ENCODE data around the gene PIR.
A peak's percentile ranks its signal among the peaks of the same experiment; 100 is the strongest.

Gene PIR
- 0 to 0.08 (median 0) reads per million in 4 donors for total RNA-seq

GRCh38 chrX:15493118-15493962, at the start of gene PIR:
TSS of gene PIR (minus strand) at chrX:15493333. CDS start at chrX:15491257, 2,076 bp downstream.
- DNase-seq, result peak; percentile 3 to 77 (median 6)

DNA sequence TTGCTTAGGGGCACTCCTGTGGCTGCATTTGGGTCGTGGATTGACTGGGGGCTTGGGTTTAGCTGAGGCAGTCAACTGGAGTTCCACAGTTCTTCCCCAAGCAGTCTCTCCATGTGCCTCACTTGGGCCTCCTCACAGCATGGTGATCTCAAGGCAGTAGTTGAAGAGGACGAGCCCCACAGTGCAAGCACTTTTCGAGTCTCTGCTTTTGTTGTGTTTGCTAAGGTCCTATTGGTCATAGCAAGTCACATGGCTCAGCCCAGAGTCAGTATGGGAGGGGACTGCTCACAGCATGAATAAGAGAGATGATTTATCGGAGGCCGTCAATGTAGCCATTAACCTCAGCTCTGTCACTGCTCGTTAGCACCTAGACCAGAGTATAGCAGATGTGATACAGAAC, 37.2 kb upstream of the PIR start:
- DNase-seq, result no peak

DNA sequence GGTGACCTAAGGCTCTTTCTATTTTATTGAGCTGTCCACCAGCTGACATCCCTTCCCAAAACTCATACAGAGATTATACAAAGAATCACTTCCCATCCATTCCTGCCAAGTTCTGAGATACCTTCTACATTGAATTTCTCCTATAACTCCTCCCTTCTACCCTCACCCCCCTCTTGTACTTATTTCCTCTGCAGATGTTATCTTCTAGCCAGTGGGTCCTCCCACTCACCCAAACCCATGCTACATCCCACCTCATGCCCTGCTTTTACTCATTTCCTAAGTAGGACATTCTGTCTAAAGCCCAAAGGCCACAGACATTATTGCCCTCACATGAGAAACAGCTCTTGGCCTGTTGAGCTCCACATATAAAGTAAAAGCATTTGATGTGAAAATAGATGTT, 36.0 kb upstream of the PIR start:
- DNase-seq, result no peak

DNA sequence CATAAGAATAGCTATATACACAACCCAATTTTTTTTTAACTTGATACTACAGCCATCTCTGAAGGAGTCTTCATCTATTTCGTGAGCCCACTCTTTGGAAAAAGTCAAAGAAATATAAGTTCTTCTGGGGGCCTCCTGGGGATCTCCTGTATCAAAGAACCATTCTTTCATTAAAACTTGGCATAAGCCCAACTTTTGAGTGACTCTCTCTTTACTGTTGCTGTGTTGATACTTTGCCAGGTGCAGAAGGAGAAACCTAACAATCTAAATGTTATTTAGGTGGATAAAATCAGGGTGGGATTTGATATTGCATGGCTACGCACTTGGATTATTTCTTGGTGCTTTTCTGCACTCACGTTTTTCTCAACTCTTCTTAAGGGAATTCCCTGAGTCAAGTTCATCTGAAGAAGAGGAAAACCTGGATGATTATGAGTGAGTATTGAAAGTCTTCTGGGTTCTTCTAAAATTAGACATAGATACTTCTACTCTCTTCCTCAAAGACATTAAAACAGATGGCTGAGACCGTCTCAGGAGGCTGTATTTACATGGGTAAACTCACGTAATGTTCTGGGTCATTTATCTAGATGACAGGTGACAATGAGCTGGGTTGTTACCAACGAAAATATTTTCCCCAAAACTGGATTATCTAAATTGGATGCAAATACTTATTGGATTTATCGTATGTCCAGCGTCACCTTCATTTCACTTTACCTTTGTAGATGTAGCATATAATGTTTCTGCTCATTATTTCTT, 32.7 kb upstream of the PIR start:
- DNase-seq, result no peak

GRCh38 chrX:15524417-15524816, 31.3 kb upstream of the PIR start:
- DNase-seq, result no peak

- DNase-seq, result no peak
Measured at GRCh38 chrX:15523088-15523487, 30.0 kb upstream of the PIR start.

- no peak for DNase-seq
Measured at GRCh38 chrX:15522464-15522863, 29.3 kb upstream of the PIR start.

DNA sequence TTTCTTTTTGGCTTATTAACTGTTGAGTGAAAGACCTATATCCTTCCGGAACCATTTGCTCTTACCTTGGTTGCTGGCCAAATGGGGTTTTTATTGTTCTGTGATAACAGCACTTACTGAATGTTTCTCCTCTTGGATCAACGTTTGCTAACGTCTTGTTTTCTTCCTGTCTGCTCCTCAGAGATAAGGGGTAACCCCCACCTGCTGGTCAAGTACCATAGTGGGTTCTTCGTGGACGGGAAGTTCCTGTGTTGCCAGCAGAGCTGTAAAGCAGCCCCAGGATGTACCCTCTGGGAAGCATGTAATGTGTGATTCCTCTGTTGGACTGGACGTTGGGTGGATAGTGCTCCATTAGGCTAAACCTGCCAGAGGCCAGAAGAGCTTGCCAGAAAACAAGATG, 22.8 kb upstream of the PIR start:
- DNase-seq, result no peak

- DNase-seq, result no peak
Measured at GRCh38 chrX:15514279-15514678, 21.1 kb upstream of the PIR start.

GRCh38 chrX:15512401-15512965, 19.4 kb upstream of the PIR start:
- no peak for DNase-seq

GRCh38 chrX:15511563-15511962, 18.4 kb upstream of the PIR start:
- no peak for DNase-seq

GRCh38 chrX:15509845-15510244, 16.7 kb upstream of the PIR start:
- no peak for DNase-seq

GRCh38 chrX:15507005-15507404, 13.9 kb upstream of the PIR start:
- DNase-seq, result no peak

DNA sequence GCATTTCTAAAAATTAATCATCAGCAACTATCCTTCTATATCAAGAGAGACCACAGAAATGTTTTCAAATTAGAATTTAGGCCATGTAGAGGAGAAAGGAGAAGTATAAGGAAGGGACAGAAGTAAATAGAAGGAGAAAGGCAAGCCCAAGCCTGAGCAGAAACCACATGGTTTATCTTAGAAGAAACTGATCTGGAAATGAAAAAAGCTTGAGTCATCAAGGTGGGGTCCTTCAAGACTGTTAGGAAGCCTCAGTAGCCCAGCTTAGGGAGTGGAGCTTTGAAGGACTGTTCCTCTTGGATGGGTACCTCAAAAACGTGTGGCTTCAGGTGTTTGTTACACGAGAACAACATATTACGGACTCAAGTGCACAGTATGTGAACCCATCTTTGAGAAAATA, 12.0 kb upstream of the PIR start:
- no peak for DNase-seq

GRCh38 chrX:15504661-15505060, 11.5 kb upstream of the PIR start:
- no peak for DNase-seq

DNA sequence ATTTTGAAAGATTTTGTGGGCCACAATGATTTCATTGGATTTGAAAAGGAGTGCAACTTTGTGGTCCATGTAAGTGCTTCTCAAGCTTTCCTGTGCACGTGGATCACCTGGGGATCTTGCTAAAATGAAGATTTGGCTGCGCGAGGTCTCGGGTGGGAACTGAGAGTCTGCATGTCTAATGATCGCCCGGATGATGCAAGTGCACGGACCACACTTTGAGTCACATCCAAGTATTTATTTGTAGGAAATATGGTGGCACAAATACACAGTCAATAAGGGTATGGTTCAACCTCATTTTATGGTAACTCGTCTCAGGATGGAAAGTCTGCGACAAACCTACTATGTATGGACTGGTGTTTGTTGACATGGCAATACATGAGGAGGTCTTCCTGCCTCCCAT, 8.4 kb upstream of the PIR start:
- DNase-seq, result no peak

DNA sequence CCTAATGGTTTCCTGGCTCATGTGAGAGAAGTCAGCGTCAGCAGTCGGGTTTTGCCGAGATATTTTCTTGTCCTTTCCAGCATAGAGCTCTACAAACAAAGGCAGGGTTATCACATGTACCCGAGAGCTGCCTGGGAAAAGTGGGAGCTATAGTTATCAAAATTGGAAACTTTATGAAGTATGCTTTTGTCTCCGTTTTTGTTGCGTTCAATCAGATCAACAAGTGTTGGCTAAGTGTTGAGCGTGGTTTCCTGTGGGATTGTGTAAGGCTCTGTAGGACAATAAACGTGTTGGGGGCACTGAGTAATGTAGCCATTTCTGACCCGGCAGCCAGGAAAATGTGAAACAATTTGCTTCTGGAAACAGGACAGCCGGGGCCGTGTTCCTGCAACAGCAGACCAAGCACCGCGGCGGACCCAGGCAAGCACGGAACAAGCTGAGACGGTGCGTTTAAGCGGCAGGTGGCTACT, 7.4 kb upstream of the PIR start, which contains the start of gene BMX:
TSS of gene BMX (plus strand) at position 311 of the 470 bp plus-strand sequence. CDS start 7,547 bp downstream, outside the sequence.
- no peak for DNase-seq

- no peak for DNase-seq
Measured at GRCh38 chrX:15499976-15500375, 6.8 kb upstream of the PIR start.

- no peak for DNase-seq
Measured at GRCh38 chrX:15498741-15499140, 5.6 kb upstream of the PIR start.

DNA sequence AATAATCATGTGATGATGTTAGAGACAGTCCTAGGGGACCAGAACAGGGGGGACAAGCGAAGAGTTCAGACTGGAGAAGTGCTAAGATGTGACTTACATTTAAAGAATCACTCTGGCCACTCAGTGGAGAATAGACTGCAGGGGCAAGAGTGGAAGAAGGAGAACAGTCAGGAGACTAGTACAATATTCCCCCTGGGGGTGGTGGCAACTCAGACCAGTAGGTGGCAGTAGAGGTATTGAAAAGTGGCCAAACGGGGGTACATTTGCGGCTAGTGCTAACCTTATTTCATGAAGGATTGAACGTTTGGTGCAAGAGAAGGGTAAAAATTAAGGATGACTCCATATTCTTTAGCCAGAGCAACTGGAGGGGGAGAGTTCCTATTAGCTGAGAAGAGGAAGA, 4.7 kb upstream of the PIR start:
- DNase-seq, result peak in 4 of 5 donors; percentile 2 to 35 (median 18)

DNA sequence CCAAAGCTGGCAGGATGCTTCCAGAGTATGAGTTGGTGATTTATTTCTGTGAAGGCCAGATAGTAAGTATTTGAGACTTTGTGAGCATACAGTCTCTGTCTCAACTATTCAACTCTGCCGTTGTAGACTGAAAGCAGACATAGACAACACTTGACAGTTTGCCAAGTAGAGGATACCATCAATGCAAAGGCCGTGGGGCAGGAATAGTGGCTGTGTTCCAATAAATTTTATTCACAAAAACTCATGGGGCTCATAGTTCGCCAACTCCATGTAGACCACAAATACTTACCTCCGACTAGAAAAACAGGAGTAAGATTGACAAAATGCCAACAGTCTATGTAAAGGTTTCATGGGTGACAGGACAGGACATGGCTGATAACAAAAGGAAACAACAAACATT, 3.7 kb upstream of the PIR start:
- no peak for DNase-seq

DNA sequence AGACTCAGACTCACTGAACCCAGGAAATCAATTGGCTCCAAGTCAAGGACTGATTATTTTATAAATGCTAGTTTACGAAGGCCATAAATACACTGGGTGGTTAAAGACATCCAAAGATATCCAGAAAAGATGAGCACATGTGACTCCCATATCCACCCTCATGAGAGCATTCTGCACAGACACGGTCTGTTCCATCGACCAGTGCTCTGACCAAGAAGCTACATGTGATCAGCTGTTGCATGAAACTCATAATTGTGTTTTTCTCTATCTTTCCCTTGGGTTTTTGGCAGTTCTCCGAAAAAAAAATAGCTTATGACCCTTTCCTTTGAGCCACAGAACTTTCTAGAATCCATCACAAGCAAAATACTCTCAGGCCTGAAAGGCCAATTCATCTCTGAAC, 2.7 kb upstream of the PIR start:
- DNase-seq, result no peak

DNA sequence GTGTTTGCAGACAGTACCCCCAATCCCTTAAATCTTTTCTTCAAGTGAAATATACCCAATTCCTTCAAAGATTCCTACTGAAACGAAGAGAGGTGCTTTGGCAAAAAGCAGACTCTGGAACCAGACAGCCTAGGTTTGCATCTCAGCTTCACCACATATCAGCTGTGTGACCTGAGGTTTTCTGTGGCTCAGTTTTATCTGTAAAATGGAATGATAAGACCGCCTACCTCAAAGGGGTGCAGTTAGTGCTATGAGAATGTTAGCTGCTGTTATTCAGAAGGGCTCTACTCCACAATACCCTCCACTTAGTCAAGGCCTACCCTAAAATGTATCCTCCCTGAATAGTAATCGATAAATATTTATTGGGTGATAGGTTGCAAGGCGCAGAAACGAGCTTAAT, 664 bp downstream of the PIR start:
- no peak for DNase-seq

- DNase-seq, result no peak
Measured at GRCh38 chrX:15483891-15484290, 9.2 kb downstream of the PIR start.

Measured in T-helper 1 cell (primary cell).